ENCODE results near the gene PPFIBP2.

Gene PPFIBP2

DNA sequence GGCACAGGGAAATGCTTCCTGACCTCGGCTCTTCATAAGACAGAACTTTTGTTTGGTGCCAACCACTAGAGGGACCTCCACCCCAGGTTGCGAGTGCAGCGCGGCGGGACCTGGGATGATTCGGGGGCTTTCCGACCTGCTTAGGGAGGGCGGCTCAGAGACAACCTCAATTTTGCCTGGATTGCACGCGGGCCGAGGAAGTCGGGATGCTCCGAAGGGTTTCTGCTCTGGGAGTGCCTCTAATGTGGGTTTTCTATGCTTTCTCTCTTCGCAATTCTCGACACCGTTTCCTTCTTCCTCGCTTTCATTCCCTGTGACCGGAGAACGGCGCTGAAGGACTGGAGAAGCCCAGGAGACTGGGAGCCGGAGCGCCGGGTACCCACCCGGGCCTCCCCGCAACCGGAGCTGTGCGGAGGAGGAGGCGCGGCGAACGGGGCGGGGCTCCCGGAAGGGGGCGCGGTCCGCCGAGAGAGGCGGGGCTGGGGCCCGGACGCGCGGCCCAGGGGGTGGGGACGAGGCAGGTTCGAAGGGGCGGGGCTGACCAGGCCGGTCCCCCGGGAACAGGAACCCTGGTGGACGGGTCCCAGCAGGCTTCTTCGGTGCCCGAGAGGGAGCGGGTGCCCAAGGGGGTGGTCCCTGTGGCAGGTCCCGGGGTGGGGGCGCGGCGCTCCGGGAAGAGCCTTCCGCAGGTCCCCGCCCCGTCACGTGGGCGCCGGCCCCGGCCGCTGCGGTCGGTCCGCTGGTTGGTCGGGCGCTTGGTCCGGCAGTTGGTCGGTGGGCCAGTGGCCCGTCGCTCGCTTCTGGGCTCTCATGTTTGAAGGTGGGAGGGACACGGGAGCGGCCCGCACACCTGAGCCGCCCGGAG, at the start of gene PPFIBP2:
TSS of gene PPFIBP2 (plus strand) at position 766 of the 865 bp plus-strand sequence. CDS start 35,477 bp downstream, outside the sequence.
- DNase-seq (ENCODE audit: low read depth in 2 of 2, low spot score in 1 of 2), result peak; percentile 62 to 69

DNA sequence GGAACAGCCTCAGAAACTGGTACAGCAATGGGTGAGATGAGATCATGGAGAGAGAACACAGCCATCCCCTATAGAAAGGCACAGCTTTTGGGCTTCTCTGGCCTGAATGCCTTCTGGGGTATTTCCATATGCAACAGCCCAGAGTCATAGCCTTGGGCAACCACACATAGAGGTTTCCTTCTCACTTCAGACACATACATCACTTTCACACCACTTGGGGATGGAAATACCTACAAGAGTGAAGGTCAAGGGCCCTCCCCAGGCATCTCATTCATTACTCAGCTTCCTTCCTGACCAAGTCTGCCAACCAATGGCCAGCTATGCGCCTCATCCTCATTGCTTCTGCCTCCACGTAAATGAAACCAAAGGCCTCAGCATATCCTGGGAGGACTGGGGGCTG, 46.1 kb upstream of the PPFIBP2 start:
- DNase-seq (ENCODE audit: low read depth in 2 of 2, low spot score in 1 of 2), result no peak

DNA sequence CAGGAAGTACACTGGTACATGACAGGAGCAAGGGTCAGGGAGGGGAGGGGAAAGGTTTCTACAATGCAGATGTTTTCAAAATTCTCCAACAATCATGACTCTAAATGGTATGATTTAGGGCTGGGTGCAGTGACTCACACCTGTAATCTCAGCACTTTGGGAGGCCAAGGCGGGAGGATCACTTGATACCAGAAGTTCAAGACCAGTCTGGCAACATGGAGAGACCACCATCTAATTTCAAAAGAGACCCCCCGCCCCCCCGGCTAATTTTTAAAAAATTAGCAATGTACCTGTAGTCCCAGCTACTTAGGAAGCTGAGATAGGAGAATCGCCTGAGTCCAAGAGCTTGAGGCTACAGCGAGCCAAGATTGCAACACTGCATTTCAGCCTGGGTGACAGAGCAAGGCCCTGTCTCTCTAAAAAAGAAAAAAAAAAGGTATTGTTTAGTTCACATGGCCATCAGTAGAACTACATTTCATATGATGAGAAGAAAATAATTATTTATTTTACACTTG, 44.4 kb upstream of the PPFIBP2 start:
- DNase-seq (ENCODE audit: low read depth in 2 of 2, low spot score in 1 of 2), result no peak

DNA sequence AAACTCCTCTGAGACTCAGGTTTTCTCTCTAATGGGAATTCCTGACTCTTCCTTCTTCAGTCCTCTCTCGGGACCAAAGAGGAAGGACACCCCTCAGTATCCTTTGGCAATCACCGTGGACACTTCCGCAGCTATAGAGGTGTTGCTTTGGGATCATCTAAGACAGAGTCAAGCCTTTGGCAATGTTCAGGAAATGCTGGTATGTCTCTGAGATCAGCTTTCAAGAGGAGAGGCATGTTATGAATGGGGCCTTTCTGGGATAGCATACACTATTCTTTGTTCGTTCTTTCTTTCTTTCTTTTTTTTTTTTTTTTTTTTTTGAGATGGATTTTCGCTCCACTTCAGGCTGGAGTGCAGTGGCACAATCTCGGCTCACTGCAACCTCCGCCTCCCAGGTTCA, 42.7 kb upstream of the PPFIBP2 start:
- DNase-seq (ENCODE audit: low read depth in 2 of 2, low spot score in 1 of 2), result no peak

DNA sequence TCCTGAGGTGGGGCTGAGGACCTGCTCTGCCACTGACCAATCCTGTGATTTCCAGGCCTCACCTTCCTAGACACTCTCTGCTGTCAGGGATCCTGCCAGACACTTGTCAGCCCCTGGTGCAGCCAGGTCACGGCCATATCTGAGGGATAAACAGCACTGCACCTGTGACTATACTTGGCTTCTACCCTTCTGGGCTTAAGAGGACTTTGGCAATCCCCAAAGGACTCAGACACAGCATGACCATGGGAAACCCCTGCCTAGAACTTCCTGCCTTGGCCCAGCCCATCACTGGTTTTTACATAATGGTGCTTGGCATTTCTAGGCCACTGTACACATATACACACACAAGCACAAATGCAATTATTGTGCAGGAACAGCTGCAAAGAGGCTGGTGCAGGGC, 40.1 kb upstream of the PPFIBP2 start:
- no peak for DNase-seq (ENCODE audit: low read depth in 2 of 2, low spot score in 1 of 2)

DNA sequence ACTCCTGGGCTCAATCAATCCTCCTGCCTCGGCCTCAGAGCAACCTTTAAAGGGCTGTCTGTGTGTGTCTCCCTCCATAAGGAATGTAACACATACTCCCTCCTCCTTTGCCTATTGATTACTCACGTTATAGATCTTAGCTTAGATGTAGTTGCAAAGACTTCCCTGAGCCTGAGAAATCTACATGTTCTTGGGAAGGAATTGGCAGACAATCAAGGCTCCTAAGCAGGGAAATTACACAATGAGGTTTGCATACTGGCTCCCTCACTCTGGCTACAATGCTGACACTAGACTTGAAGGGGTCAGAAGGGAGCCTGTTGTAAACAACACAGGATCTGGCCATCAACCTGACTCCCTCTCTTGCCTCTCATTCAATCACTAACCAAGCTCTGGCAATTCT, 33.7 kb upstream of the PPFIBP2 start:
- no peak for DNase-seq (ENCODE audit: low read depth in 2 of 2, low spot score in 1 of 2)

DNA sequence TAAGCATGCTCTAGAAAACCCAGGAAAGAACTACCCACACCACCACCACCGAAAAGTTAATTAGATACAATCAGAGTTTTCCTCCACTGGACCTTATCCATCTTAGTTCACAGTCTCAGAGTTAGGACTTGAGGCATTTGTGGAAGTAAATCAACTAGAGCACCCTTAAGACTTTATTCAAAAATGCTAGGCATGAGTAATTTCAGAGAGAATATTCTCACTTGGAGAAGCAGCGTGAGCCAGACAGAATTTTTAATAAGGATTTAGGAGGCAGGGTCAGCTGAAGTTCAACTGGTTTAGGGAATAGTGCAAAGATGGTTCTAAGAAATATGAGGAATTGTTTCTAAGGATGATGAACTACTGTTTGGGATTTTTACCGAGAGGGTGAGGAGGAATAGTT, 29.7 kb upstream of the PPFIBP2 start:
- DNase-seq (ENCODE audit: low read depth in 2 of 2, low spot score in 1 of 2), result no peak

DNA sequence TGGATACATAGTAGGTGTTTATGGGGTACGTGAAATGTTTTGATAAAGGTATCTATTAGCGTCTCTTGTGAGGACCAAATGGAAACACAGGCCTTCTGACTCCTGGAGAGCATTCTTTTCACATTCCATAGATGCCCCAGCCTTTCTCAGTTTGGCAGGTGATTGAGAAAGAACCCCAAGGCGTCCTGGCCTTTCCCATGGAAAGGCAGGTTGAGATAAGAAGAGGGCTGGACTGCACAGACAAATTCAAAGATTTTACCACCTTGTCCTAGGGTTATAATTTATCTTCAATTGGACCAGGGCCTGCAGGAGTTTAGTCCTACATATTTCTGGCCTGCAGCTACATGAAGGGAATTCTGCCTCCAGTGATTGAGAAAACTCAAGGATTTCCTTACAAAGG, 29.2 kb upstream of the PPFIBP2 start:
- no peak for DNase-seq (ENCODE audit: low read depth in 2 of 2, low spot score in 1 of 2)

DNA sequence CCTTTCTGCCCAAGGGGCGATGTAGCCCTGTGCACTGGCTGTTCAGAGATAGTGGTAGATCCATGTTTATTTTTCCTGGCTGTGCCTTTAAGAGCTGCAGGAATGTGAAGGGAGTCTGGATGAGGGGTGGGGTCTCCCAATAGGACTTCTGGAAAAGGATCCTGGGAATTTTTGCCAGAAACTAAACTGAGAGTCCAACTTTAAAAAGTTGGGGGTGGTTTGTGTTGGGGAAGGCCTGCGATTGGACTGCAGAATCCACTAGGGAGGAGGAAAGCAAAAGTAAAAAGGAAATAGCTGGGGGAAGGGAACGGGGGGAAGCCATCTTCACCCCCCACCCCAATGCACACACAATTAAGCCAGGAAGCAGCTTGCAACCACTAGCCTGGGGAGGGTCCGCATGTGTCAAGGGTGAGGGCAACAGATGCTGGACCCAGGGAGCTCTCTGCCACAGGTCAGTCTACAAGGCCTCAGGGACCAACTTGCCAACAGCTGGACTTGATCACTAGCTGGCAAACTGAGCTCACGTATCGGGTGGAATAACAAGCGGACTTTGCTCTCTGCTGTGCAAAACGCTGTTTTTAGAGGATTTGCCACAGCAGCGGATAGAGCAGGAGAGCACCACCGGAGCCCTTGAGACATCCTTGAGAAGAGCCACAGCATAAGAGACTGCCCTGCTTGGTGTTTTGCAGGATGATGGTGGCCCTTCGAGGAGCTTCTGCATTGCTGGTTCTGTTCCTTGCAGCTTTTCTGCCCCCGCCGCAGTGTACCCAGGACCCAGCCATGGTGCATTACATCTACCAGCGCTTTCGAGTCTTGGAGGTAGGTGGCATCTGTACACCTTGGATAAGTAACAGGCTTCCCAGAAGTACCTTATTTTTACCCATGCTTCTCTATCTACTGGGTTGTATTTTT, 28.4 kb upstream of the PPFIBP2 start, which contains the start of gene OLFML1:
TSS of gene OLFML1 (plus strand) at position 321 of the 912 bp plus-strand sequence. CDS start at position 691, 370 bp downstream.
- DNase-seq (ENCODE audit: low read depth in 2 of 2, low spot score in 1 of 2), result no peak

DNA sequence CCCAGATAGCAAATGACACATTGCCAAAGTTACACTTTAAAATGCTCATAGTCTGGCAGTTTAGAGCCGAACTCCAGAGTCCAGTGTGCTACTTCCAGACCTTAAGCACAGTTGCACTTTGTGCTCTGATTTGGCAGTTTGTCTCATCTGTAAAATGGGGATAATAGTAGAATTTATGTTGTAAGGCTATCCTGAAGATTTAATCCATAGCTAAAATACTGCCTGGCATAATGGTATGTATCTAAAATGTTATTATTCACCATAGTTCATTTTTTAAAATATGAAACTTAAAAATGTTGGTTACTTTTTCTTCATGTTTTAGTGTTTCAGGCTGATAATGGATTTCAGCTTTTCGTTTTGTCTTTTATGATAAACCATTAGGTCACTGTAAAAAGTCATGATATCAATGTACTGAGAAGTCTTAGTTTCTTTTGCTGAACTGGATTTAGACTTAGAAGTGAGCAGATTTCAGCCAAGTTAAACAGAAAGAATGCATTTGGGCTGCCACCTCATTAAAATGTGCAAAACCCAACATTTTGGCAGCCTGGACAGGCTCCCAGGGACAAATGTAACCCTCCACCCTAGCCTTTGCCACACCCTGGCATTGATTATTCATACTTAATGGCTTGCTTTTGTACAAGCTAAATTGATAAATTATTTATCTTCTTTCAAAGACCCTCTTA, 27.6 kb upstream of the PPFIBP2 start:
- no peak for DNase-seq (ENCODE audit: low read depth in 2 of 2, low spot score in 1 of 2)

DNA sequence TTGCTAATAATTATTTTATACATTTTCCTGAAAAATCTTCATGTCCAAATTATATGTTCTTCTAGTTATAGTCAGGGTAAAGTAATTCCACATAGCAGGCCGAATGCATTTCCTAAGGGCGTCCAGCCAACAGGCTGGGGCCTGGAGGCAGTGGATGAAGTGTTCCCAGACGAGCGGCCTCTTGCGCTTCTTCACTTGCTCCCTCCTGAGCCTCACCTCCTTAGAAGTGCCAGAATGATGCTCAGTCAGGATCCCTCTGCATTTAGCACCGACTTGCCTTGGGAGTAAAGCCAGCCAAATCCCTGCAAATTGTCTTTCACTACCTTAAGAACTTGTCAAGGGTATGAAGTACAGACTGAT, 27.0 kb upstream of the PPFIBP2 start:
- no peak for DNase-seq (ENCODE audit: low read depth in 2 of 2, low spot score in 1 of 2)

DNA sequence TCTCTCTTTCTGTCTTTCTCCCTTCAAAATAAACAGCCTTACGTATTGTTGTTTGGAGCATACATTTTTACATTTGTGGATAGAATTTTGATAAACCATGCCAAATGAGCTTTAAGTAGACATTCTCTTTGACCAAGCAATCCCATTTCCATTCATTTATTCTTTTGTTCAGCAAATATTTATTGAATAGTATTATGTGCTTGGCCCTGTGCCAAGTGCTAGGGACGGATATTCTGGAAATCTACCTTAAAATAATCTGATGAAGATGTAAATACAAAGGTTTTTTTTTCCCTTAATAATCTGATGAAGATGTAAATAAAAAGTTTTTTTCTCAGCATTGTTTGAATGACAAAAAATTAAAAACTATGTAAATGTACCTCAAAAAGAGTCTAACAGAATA, 26.4 kb upstream of the PPFIBP2 start:
- DNase-seq (ENCODE audit: low read depth in 2 of 2, low spot score in 1 of 2), result no peak

DNA sequence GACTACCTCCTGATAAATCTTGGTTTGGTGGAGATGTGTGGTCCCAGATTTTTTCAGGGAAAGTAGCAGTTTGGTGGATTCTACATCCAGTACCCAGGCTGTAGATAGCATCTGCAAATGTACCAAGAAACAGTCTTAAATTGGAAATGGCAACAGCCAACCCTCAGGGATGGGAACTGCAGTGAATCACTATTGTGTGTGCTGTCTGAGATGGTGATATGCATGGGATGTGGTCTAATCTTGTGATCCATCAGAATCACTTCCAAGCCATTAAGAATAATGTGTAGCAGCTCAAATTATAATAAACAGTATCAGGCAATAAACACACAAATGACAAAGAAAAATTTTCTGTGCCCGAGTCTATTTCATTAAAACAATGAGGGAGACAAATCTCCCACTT, 25.1 kb upstream of the PPFIBP2 start:
- no peak for DNase-seq (ENCODE audit: low read depth in 2 of 2, low spot score in 1 of 2)

DNA sequence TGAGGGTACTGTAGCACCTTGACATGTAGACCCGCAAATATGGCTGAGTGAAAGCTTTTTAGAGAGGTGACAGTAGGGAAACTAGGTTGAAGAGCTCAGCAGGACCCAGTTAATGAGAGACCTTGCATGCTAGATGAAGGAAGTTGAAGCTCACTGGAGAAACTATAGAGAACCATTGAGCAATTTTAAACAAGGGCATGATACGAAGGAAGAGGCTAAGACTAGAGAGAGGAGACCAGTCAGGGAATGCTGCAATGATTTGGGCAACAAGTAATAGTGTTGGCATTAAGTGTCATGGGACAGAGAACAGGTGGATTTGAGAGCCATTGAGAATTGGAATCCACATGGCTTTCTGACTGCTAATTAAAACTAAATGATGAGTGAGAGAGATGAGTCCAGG, 24.4 kb upstream of the PPFIBP2 start:
- DNase-seq (ENCODE audit: low read depth in 2 of 2, low spot score in 1 of 2), result no peak

DNA sequence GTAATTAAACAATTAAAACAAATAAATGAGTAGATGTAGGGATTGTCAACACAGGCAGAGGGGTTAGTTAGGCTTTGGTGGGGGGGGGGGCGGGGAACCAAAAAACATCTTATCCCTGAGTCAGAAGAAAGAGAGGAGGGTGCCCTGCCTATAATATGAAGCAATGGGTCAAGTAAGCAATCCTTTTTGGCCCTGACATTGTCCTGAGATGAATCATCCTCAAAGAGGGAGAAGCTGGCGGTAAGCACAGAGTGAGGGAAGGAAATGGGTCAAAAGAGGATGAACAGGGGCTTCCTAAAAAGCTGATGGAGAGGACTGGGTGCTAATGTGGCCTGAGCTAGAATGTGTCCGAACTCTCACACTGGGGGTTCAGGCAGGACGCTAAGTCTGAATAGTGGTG, 23.7 kb upstream of the PPFIBP2 start:
- no peak for DNase-seq (ENCODE audit: low read depth in 2 of 2, low spot score in 1 of 2)

DNA sequence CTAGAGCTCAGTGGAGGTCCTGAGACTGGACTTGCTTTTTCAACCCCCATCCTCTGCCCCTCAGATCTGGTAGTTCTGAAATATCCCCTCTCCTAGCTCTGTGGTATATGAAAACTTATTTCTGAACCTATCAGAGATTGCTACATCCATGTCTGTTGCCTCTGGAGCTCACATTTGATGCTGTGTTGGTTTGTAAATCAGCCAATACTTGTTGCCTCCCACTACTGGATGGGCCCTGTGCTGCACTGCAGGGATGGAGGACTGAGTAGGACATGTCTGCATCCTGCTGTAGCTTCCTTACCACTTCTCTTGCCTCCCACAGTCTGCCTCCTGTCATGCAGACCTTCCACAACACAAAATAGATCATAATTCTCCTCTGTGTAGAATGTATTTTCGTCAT, 23.3 kb upstream of the PPFIBP2 start:
- no peak for DNase-seq (ENCODE audit: low read depth in 2 of 2, low spot score in 1 of 2)

DNA sequence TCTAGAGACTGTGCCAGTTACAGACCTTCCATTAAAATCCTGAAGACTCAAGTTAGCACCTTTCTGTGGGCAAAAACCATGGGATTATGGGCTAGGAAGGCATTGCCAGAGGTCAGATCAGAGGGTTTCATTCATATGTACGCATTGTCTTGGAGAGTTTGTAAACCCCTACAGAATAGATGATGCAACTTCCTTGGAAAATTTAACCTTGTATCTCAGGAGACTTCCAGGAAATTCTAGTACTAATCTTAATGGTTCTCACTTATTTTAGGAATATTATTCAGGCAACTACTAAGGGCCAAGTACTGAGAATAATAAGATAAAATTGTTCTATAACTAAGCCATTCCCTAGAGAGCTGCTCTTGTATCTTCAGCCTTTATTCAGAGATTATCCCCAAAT, 21.5 kb upstream of the PPFIBP2 start:
- no peak for DNase-seq (ENCODE audit: low read depth in 2 of 2, low spot score in 1 of 2)

DNA sequence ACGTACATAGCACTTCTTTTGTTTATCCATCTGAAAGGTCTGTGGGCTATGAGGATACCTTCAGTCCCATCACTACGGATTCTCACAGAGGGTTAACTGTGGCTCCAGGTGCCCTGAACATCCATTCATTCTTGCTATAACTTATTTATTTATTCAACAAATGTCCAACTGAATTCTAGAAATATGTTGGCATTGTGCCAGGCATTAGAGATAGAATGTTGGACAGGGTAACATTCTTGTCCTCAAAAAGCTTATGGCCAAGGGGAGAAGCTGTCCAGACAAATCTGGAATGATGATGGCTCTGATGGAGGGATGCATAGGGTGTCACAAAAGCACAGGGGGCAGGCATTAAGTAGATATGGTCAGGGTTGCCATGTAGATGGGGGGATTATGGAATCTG, 20.1 kb upstream of the PPFIBP2 start:
- no peak for DNase-seq (ENCODE audit: low read depth in 2 of 2, low spot score in 1 of 2)

DNA sequence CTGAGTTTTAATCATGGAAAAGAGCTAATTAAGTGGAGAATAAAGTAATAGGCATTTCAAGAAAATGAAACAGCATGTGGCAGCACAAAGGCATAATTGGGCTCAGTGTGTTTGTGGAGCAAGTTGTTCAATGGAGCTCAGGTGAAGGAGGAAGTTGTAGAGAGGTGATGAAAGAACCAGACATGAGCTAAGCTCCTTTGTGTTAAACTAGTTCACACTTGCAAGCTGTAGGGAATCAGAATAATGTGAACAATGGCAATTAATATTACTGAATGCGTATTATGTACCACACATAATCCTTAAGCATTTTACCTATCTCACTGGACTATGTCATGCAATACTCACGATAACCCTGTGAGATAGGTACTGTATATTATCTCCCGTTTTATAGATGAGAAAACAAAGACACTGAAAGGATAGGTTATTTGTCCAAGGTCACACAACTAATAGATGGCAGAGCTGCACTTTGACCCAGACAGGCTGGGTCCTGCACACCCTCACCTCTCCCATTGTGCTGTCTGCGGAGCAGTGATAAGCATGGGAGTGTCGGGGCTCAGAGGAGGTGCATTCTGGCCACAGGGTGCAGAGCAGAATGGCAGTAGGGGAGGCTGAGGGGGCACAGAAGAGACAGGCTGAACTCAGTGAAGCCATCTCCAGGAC, 19.6 kb upstream of the PPFIBP2 start:
- no peak for DNase-seq (ENCODE audit: low read depth in 2 of 2, low spot score in 1 of 2)

DNA sequence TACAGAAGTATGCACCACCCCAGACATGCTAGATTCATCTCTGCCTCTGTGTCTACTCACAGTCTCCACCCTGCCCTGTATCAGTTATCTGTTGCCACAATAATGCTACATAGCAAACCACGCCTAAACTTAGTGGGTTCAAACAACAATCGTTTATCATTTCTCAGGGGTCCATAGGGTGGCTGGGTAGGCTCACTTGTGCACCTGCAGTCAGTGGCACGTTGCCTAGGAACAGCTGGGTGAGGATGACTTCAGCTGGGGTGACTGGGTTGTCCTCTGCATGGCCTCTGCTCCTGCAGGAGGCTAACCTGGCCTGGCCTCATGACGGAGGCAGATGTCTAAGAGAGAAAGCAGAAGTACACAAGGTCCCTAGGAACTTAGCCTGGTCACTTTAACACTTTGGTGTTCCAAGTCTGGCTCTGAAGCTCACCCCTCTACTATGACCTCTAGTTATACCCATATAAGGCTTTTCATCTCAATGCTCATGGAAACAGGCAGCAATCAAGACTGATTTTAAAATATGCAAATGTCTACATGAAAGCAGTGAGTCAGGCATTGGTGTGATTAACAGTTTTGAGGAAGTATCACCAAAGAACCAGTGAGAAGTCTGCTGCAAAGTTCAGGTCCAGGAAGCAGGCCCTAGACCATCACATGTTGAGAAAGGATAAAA, 17.8 kb upstream of the PPFIBP2 start:
- no peak for DNase-seq (ENCODE audit: low read depth in 2 of 2, low spot score in 1 of 2)

All from stimulated activated CD8-positive, alpha-beta memory T cell treated with anti-CD3 and anti-CD28 coated beads, Interleukin-4, amount 100 ng/mL, for 1 hour (primary cell).